Smooth muscle cell (in vitro differentiated cells): ENCODE data around the gene SERPINI1. TPM values are rescaled to one million over a fixed set of nuclear protein-coding genes. Genes with fewer than 3 reads are reported as not detected.

Source experiments
- DNase-seq: peaks from one replicate; lab custom pipeline; 2025; ENCODE audit not compliant: unreplicated experiment; lab: John Stamatoyannopoulos, UW
- H2AFZ ChIP-seq: fragments of 200-600 bp; sonication (generic); 2 replicates; pipeline ENCODE4 v1.6.0; 2016; ENCODE audit warnings: antibody characterized with exemption, low read depth, mild to moderate bottlenecking
- H3F3A ChIP-seq: fragments of 200-600 bp; sonication (generic); 2 replicates; pipeline ENCODE4 v1.6.0; 2017; ENCODE audit warnings: antibody characterized with exemption, low read depth
- H3K27ac ChIP-seq: fragments of 200-600 bp; sonication (generic); 2 replicates; pipeline ENCODE4 v1.5.1; 2016; ENCODE audit warnings: low read depth, mild to moderate bottlenecking
- H3K27me3 ChIP-seq: fragments of 200-600 bp; sonication (generic); 2 replicates; pipeline ENCODE4 v1.6.1; 2016; ENCODE audit warnings: low read depth, mild to moderate bottlenecking
- H3K36me3 ChIP-seq: fragments of 200-600 bp; sonication (generic); 2 replicates; pipeline ENCODE4 v1.5.1; 2016; ENCODE audit warnings: low read depth
- H3K4me1 ChIP-seq: fragments of 200-600 bp; sonication (generic); 2 replicates; pipeline ENCODE4 v1.5.1; 2016; ENCODE audit warnings: low read depth
- H3K4me2 ChIP-seq: fragments of 200-600 bp; sonication (generic); 2 replicates; pipeline ENCODE4 v1.6.0; 2016; ENCODE audit warnings: mild to moderate bottlenecking
- H3K4me3 ChIP-seq: fragments of 200-600 bp; sonication (generic); 2 replicates; pipeline ENCODE4 v1.5.1; 2016; ENCODE audit warnings: mild to moderate bottlenecking
- H3K79me2 ChIP-seq: fragments of 200-600 bp; sonication (generic); 2 replicates; pipeline ENCODE4 v1.6.0; 2016; ENCODE audit warnings: low read depth, mild to moderate bottlenecking
- H3K9ac ChIP-seq: fragments of 200-600 bp; sonication (generic); 2 replicates; pipeline ENCODE4 v1.6.0; 2016; ENCODE audit warnings: low read depth
- H3K9me3 ChIP-seq: fragments of 200-600 bp; sonication (generic); replicated peaks from 2 replicates; pipeline ENCODE4 v1.5.1; 2016; ENCODE audit warnings: low read depth
- H4K20me1 ChIP-seq: fragments of 200-600 bp; sonication (generic); 2 replicates; pipeline ENCODE4 v1.6.0; 2016; ENCODE audit warnings: low read depth
- CTCF ChIP-seq: fragments of 200-600 bp; sonication (generic); IDR thresholded peaks from 2 replicates; pipeline ENCODE4 v1.5.1; 2017; ENCODE audit warnings: borderline replicate concordance, mild to moderate bottlenecking, antibody characterized with exemption; ENCODE audit not compliant: insufficient read depth, poor library complexity, severe bottlenecking
- WGBS: methylation state at CpG from one replicate; pipeline ENCODE4 v1.1.7; 2016; ENCODE audit warnings: low lambda C conversion rate; 5-methylcytosine and 5-hydroxymethylcytosine counted together
- polyA plus RNA-seq: library from polyadenylated mRNA; unstranded; fragments of >200 nt; fragmentation: Nextera tagmentation; extraction: Ambion mirVana; gene quantifications from 2 replicates; pipeline ENCODE4 v1.2.1, GENCODE V29; 2016
- total RNA-seq: library from RNA; depleted of rRNA; stranded (reverse); fragments of >200 nt; gene quantifications from 2 replicates; pipeline ENCODE4 v1.2.3, GENCODE V29; 2014

Gene SERPINI1
- total and polyA plus RNA-seq, 2 experiments from 2014 or later, result 40.5 to 54.9 TPM

- Histone ChIP-seq H3K4me2 (no peak overlapping the region), H3K79me2 (no peaks in the 10 kb centered on the region), H3K4me3 (no peak overlapping the region), H3K4me1 (no peaks in the 10 kb centered on the region), H3F3A (no peaks in the 10 kb centered on the region), H3K9me3 (no peaks in the 10 kb centered on the region), H4K20me1 (no peaks in the 10 kb centered on the region), H2AFZ (no peak overlapping the region), H3K27ac (no peak overlapping the region), H3K36me3 (no peaks in the 10 kb centered on the region), H3K27me3 (no peaks in the 10 kb centered on the region), H3K9ac (no peak overlapping the region)
- TF ChIP-seq CTCF, result no peak
- DNase-seq, result no peak
- WGBS, result 68% methylated on average over 4 of the region's 4 CpGs
Observed at GRCh38 chr3:167776066-167776685, 40.7 kb downstream of the SERPINI1 start.

DNA sequence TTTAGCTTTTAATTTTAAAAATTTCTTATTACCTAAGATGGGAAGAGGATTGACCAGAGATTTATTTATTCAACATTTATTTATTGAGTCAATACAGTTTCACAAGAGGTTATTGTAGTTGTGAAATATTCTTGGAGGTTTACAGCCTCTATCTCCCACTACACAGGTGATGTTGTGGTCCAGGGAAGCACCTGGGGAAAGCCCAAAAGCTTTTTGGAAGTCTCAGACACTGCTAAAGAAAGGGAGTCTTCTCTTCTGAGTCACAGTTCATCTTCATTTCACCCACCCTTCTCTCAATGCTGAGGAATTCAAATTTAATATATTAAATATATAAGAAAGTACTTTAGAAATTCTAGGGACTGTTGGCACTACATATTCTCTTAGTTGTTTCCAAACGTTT lies 41.8 kb downstream of the SERPINI1 start:
- H3K9me3 ChIP-seq, result no peaks in the 10 kb centered on the region
- H3K36me3 ChIP-seq, result no peaks in the 10 kb centered on the region
- WGBS, result 76% methylated on average over 1 of the region's 1 CpG
- no peaks in the 10 kb centered on the region for H3K79me2 ChIP-seq
- H3K4me3 ChIP-seq, result no peak overlapping the region
- H3K9ac ChIP-seq, result no peak overlapping the region
- H3K4me1 ChIP-seq, result no peaks in the 10 kb centered on the region
- no peaks in the 10 kb centered on the region for H3F3A ChIP-seq
- no peaks in the 10 kb centered on the region for H4K20me1 ChIP-seq
- no peak overlapping the region for H3K4me2 ChIP-seq
- H3K27ac ChIP-seq, result no peak overlapping the region
- no peak for TF ChIP-seq CTCF
- DNase-seq, result no peak
- H2AFZ ChIP-seq, result no peak overlapping the region
- H3K27me3 ChIP-seq, result no peaks in the 10 kb centered on the region

DNA sequence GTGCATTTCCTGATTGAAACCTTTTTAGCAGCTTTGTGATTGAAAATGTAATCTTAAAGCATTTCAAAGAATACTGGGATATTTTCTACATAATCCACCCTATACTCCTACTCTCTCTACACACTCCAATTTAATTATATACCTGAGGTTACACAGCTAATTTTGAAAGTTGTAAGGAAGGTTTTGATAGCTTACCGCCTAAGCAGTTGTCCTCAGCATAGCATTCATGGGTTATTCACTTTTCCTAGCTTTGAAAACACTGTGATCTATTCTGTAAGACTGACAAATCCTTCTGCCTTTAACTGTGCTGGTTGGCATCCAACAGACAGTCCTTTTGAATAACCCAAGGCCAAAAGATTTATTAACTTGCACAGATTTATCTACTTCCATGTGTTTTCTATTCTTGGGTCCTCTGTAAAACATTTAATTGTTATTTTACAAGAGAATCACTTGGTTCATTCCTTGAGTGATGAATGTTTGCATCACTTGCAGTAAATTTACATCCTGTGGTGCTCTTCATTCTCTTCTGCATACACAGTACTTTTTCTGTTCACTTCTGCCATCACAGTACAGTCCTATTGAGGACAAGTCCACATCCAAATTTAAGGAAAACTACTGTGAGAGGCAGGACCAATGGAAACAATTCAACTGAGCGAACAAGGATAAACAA lies 44.8 kb downstream of the SERPINI1 start:
- no peaks in the 10 kb centered on the region for H3K4me1 ChIP-seq
- TF ChIP-seq CTCF, result no peak
- WGBS, result 83% methylated on average over 2 of the region's 2 CpGs

GRCh38 chr3:167783781-167784180 lies 48.3 kb downstream of the SERPINI1 start:
- Histone ChIP-seq H3K27ac (no peak overlapping the region), H3K4me2 (no peak overlapping the region), H3K9me3 (no peaks in the 10 kb centered on the region), H3F3A (no peaks in the 10 kb centered on the region), H4K20me1 (no peaks in the 10 kb centered on the region), H3K4me1 (no peaks in the 10 kb centered on the region), H3K9ac (no peak overlapping the region), H3K36me3 (no peaks in the 10 kb centered on the region), H3K4me3 (no peak overlapping the region), H2AFZ (no peak overlapping the region), H3K27me3 (no peaks in the 10 kb centered on the region), H3K79me2 (no peaks in the 10 kb centered on the region)
- no peak for DNase-seq
- TF ChIP-seq CTCF, result no peak
- WGBS, result 67% methylated on average over 1 of the region's 1 CpG

More for the DNA sequence above, 44.8 kb downstream of the SERPINI1 start:
- H3K36me3 ChIP-seq, result no peaks in the 10 kb centered on the region
- H4K20me1 ChIP-seq, result no peaks in the 10 kb centered on the region
- no peak overlapping the region for H3K27ac ChIP-seq
- H3F3A ChIP-seq, result no peaks in the 10 kb centered on the region
- H3K27me3 ChIP-seq, result no peaks in the 10 kb centered on the region
- H3K4me3 ChIP-seq, result no peak overlapping the region
- no peaks in the 10 kb centered on the region for H3K9me3 ChIP-seq
- no peak overlapping the region for H3K9ac ChIP-seq
- H2AFZ ChIP-seq, result no peak overlapping the region
- DNase-seq, result no peak
- H3K4me2 ChIP-seq, result no peak overlapping the region
- no peaks in the 10 kb centered on the region for H3K79me2 ChIP-seq
